ENCODE measurements around the gene WWOX.

DNA sequence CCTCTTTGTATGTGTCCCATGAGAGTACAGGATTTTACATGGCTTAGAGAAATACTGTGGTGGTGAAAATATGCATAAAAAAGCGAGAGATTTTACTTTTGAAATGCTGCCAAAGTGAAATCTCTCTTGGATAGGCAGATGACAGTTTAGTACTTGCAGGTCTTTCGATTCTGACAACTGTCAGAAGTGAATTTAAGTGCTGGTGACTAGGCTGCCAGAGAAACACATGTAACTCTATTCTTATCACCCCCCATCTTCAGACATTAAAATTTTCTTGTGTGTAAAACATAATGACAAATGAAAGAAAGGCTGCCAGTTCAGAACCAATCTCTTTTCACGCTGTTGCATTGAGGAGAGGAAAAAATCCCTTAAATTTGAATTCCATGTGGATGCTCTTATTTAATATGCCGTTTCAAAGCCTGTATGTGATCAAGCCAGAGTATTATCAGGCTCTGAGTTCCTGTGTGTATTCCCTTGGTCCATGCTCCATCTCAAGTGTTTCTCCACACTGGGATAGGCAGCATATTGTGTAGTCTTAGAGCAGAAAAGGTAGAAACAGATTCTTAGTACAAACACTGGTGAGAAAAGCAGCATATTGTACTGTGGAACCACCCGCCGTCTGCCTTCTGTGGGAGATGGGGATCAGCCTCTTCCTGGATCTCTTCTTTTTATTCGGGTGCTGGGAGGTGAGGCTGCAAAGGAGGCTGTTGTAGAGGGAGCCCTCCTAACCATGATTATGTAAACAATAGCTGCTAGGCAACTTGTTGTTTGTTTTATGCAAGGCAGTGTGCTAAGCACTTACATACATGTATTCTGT is 291.3 kb downstream of the WWOX start:
- no peak for TF ChIP-seq POLR2AphosphoS5 (IDR thresholded peaks at IDR 0.05; ENCODE audit: borderline replicate concordance, low read depth, low read length)
- TF ChIP-seq EZH2 (IDR thresholded peaks at IDR 0.05) = no peak
- TF ChIP-seq FOXP2 (optimal IDR thresholded peaks at IDR 0.05; ENCODE audit: control extremely low read depth, extremely low read length, insufficient read depth) = no peak

Measured in SK-N-MC (cell line).